Neural progenitor cell (in vitro differentiated cells): ENCODE results near the gene PEX26.
"Not testable (repeated sequence)": the region's sequence is repeated elsewhere in the genome, so short reads cannot be mapped to it uniquely, and the experiment has no call there.

Experiments used
- CTCF ChIP-seq: fragments of 200-600 bp; sonication (generic); IDR thresholded peaks from 2 replicates; pipeline ENCODE4 v1.5.1; 2017; ENCODE audit warnings: antibody characterized with exemption, mild to moderate bottlenecking
- EZH2phosphoT487 ChIP-seq: fragments of 200-600 bp; sonication (generic); IDR thresholded peaks from 2 replicates; pipeline ENCODE4 v1.6.1; 2017; ENCODE audit warnings: antibody characterized with exemption

- TF ChIP-seq CTCF, EZH2phosphoT487: not testable (repeated sequence)
These were observed 14.1 kb upstream of the PEX26 start for GRCh38 chr22:18063715-18064114.
